ENCODE data around the gene MTUS2.

- TF ChIP-seq BHLHE40 (IDR thresholded peaks at IDR 0.05; ENCODE audit: borderline replicate concordance) (no peak), SP1 (IDR thresholded peaks at IDR 0.05) (no peak), CTBP1 (IDR thresholded peaks at IDR 0.05; ENCODE audit: borderline replicate concordance) (no peak), ARNT (IDR thresholded peaks at IDR 0.05) (no peak), FOXA1 (IDR thresholded peaks at IDR 0.05) (no peak), FOXM1 (IDR thresholded peaks at IDR 0.05; ENCODE audit: borderline replicate concordance) (no peak), ELF4 (IDR thresholded peaks at IDR 0.05) (no peak)
Measured at GRCh38 chr13:29418026-29418425, 597.9 kb downstream of the MTUS2 start.

Data from HEK293T (cell line).